OCI-LY7 (cell line): ENCODE measurements around the gene TCERG1.

Source experiments
- CTCF ChIP-seq: fragments of 200-600 bp; sonication (generic); conservative IDR thresholded peaks from 2 replicates; pipeline ENCODE4 v1.5.1; 2014; ENCODE audit warnings: mild to moderate bottlenecking, antibody characterized with exemption, low read length, moderate library complexity, mixed read lengths
- EZH2phosphoT487 ChIP-seq: fragments of 200-600 bp; sonication (generic); IDR thresholded peaks from 2 replicates; pipeline ENCODE4 v1.6.1; 2018; ENCODE audit warnings: low read depth, borderline replicate concordance, mild to moderate bottlenecking, mixed run types, antibody characterized with exemption, low read length, moderate library complexity, mixed read lengths

GRCh38 chr5:146513462-146513861 is 66.3 kb downstream of the TCERG1 start:
- TF ChIP-seq CTCF (no peak), EZH2phosphoT487 (no peak)
